ENCODE results near the gene MAJIN. TPM values are rescaled to one million over a fixed set of nuclear protein-coding genes. Genes with fewer than 3 reads are reported as not detected.
A peak's percentile ranks its signal among the peaks of the same experiment; 100 is the strongest.
"Not testable (repeated sequence)": the region's sequence is repeated elsewhere in the genome, so short reads cannot be mapped to it uniquely, and the experiment has no call there.

MAJIN gene
- polyA plus RNA-seq, 3 donors: not detected

DNA sequence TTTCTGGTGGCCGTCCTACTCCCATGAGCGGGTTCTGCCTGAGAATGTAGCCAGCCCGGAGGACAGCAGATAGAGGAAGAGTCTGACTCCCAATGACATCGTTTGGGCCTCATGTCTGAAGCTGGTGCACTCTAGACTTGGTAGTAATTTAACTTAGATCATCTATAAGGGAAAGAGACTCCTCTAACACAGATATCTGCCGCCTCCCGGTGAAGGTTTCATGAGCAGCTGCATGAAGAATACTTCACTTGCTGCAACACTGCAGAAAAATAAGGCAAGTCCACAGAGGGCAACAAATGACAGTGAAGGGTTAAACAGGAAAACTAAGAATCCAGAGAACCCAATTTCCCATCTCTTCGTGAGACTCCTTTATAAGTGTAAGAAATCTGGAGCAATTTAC is 36.1 kb upstream of the MAJIN start:
- Histone ChIP-seq H3K9ac (ENCODE audit: insufficient read depth, low read length, poor library complexity, severe bottlenecking) (no peak overlapping the region), H3K4me2 (replicated peaks; ENCODE audit: extremely low read depth, low read length, poor library complexity, severe bottlenecking) (no peak overlapping the region), H3K9me3 (replicated peaks in 1 of 2; ENCODE audit: control insufficient read depth in 1 of 2, insufficient read depth in 1 of 2, low read length in 2 of 2) (no peaks in the 10 kb centered on the region), H3K36me3 (replicated peaks in 1 of 2; ENCODE audit: control insufficient read depth in 1 of 2, insufficient read depth in 2 of 2, low read length in 2 of 2) (no peaks in the 10 kb centered on the region), H4K20me1 (ENCODE audit: insufficient read depth, low read length) (no peaks in the 10 kb centered on the region), H2AFZ (ENCODE audit: insufficient read depth, low read depth, low read length, poor library complexity, severe bottlenecking) (no peak overlapping the region), H3K4me3 (replicated peaks in 1 of 3; ENCODE audit: low read depth in 2 of 3, low read length in 3 of 3) (no peak overlapping the region), H3K27ac (ENCODE audit: low read depth in 1 of 2, low read length in 2 of 2) (no peak overlapping the region), H3K79me2 (ENCODE audit: insufficient read depth, low read length) (no peaks in the 10 kb centered on the region), H3K4me1 (ENCODE audit: control insufficient read depth in 1 of 2, insufficient read depth in 2 of 2, low read length in 2 of 2) (peaks cover 8 to 9% of the 10 kb centered on the region in 2 donors), H3K27me3 (ENCODE audit: control insufficient read depth in 2 of 2, insufficient read depth in 2 of 2, low read length in 2 of 2) (no peaks in the 10 kb centered on the region)
- peaks cover 2 to 6% (median 3%) of the 10 kb centered on the region in 3 donors for H3K27me3 Mint-ChIP-seq (ENCODE audit: low read depth in 3 of 3)
- H3K9me3 Mint-ChIP-seq: peaks cover 0 to 3% (median 0%) of the 10 kb centered on the region in 7 donors
- WGBS (ENCODE audit: insufficient coverage): no CpG with 5 or more reads among the region's 7 CpGs
- H3K36me3 Mint-ChIP-seq: no peaks in the 10 kb centered on the region
- no peak overlapping the region for H3K4me3 Mint-ChIP-seq
- no peak for DNase-seq
- H3K27ac Mint-ChIP-seq: peak overlapping the region in 1 of 7 donors; percentile 40
- H3K4me1 Mint-ChIP-seq: peaks cover 11% of the 10 kb centered on the region
- intact Hi-C loops (cut with micrococcal nuclease): no loop called here
- TF ChIP-seq, protein P1, sequence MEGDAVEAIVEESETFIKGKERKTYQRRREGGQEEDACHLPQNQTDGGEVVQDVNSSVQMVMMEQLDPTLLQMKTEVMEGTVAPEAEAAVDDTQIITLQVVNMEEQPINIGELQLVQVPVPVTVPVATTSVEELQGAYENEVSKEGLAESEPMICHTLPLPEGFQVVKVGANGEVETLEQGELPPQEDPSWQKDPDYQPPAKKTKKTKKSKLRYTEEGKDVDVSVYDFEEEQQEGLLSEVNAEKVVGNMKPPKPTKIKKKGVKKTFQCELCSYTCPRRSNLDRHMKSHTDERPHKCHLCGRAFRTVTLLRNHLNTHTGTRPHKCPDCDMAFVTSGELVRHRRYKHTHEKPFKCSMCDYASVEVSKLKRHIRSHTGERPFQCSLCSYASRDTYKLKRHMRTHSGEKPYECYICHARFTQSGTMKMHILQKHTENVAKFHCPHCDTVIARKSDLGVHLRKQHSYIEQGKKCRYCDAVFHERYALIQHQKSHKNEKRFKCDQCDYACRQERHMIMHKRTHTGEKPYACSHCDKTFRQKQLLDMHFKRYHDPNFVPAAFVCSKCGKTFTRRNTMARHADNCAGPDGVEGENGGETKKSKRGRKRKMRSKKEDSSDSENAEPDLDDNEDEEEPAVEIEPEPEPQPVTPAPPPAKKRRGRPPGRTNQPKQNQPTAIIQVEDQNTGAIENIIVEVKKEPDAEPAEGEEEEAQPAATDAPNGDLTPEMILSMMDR (IDR thresholded peaks at IDR 0.05): no peak

DNA sequence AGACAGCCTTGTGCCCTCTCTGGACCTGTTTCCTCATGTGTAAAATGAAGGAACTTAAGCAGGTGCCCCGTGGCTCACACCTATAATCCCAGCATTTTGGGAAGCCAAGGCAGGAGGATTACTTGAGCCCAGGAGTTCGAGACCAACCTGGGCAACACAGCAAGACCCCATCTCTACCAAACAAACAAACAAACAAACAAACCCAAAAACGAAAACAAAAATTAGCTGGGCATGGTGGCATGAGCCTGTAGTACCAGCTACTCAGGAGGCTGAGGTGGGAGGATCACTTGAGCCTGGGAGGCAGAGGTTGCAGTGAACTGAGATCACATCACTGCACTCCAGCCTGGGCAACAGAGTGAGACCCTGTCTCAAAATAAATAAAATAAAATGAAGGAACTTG is 32.1 kb upstream of the MAJIN start:
- H3K27ac ChIP-seq (ENCODE audit: low read depth in 1 of 2, low read length in 2 of 2); H4K20me1 ChIP-seq (ENCODE audit: insufficient read depth, low read length); H3K4me3 Mint-ChIP-seq; H3K9me3 Mint-ChIP-seq; H3K9ac ChIP-seq (ENCODE audit: insufficient read depth, low read length, poor library complexity, severe bottlenecking); H3K27me3 Mint-ChIP-seq (ENCODE audit: low read depth in 3 of 3); H2AFZ ChIP-seq (ENCODE audit: insufficient read depth, low read depth, low read length, poor library complexity, severe bottlenecking); H3K79me2 ChIP-seq (ENCODE audit: insufficient read depth, low read length); DNase-seq; H3K36me3 Mint-ChIP-seq; H3K36me3 ChIP-seq (replicated peaks in 1 of 2; ENCODE audit: control insufficient read depth in 1 of 2, insufficient read depth in 2 of 2, low read length in 2 of 2); H3K4me3 ChIP-seq (replicated peaks in 1 of 3; ENCODE audit: low read depth in 2 of 3, low read length in 3 of 3); H3K27ac Mint-ChIP-seq; H3K4me1 Mint-ChIP-seq; H3K4me1 ChIP-seq (ENCODE audit: control insufficient read depth in 1 of 2, insufficient read depth in 2 of 2, low read length in 2 of 2); H3K4me2 ChIP-seq (replicated peaks; ENCODE audit: extremely low read depth, low read length, poor library complexity, severe bottlenecking); H3K9me3 ChIP-seq (replicated peaks in 1 of 2; ENCODE audit: control insufficient read depth in 1 of 2, insufficient read depth in 1 of 2, low read length in 2 of 2); intact Hi-C loops (cut with micrococcal nuclease); H3K27me3 ChIP-seq (ENCODE audit: control insufficient read depth in 2 of 2, insufficient read depth in 2 of 2, low read length in 2 of 2): not testable (repeated sequence)
- 80% methylated on average over 1 of the region's 3 CpGs for WGBS (ENCODE audit: insufficient coverage)
